Upper lobe of right lung (tissue), 1 donor: ENCODE data around the gene C11orf68. TPM values are rescaled to one million over a fixed set of nuclear protein-coding genes. Genes with fewer than 3 reads are reported as not detected.

Source experiments
- ATAC-seq: fragments of 200-7000 bp; cut with Tn5 transposase; one replicate; pipeline ENCODE4 v1.9.1; 2020; ENCODE audit warnings: mild to moderate bottlenecking, moderate library complexity
- DNase-seq: peaks from one replicate; pipeline ENCODE4 v3.0.0-alpha.2; 2020
- H3K27ac ChIP-seq: fragments of 200-600 bp; one replicate; pipeline ENCODE4 v1.8.0; 2022
- H3K27me3 ChIP-seq: fragments of 200-600 bp; one replicate; pipeline ENCODE4 v1.8.0; 2022; ENCODE audit warnings: mild to moderate bottlenecking
- H3K36me3 ChIP-seq: fragments of 200-600 bp; one replicate; pipeline ENCODE4 v1.8.0; 2022
- H3K4me1 ChIP-seq: fragments of 200-600 bp; one replicate; pipeline ENCODE4 v1.8.0; 2022
- H3K4me3 ChIP-seq: fragments of 200-600 bp; one replicate; pipeline ENCODE4 v1.8.0; 2022; ENCODE audit warnings: mild to moderate bottlenecking
- H3K9me3 ChIP-seq: fragments of 200-600 bp; one replicate; pipeline ENCODE4 v1.8.0; 2022
- intact Hi-C: fragments of 100-400 bp; cut with DNase I; formaldehyde crosslinking; loops from one replicate; pipeline ENCODE4 v1.11.0; 2022
- total RNA-seq: library from RNA; stranded (reverse); fragmentation: NEBNext Ultra II Directional; extraction: Animal tissue kit (Norgen Biotek cat#: 25700); gene quantifications from one replicate; pipeline ENCODE4 v1.2.1, GENCODE V29; 2021
- TF ChIP-seq, protein P1 (sequence below): fragments of 200-600 bp; IDR thresholded peaks from one replicate; pipeline ENCODE4 v1.8.0; 2022; ENCODE audit warnings: antibody characterized with exemption
- donor health status: DM: no; HTN: yes; CAD: no; lungs with severe emphysema.

C11orf68 gene
- total RNA-seq, 1 donor from 2014 or later = 34.7 TPM

DNA sequence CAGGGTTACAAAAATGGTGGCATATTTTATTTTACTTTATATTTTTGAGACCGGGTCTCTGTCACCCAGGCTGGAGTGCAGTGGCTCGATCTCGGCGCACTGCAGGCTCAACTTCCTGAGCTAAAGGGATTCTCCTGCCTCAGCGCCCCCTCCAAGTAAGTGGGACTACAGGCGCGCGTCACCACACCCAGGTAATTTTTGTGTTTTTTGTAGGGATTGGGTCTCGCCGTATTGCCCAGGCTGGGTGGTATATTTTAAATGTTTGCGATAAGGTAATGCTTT, 18.0 kb downstream of the C11orf68 start:
- Histone ChIP-seq H3K36me3 (no peaks in the 10 kb centered on the region), H3K4me1 (peaks cover 18% of the 10 kb centered on the region), H3K9me3 (no peaks in the 10 kb centered on the region), H3K27me3 (no peaks in the 10 kb centered on the region), H3K4me3 (peak overlapping the region; percentile 65), H3K27ac (peak overlapping the region; percentile 42)
- intact Hi-C loops = no loop called here
- TF ChIP-seq, protein P1, sequence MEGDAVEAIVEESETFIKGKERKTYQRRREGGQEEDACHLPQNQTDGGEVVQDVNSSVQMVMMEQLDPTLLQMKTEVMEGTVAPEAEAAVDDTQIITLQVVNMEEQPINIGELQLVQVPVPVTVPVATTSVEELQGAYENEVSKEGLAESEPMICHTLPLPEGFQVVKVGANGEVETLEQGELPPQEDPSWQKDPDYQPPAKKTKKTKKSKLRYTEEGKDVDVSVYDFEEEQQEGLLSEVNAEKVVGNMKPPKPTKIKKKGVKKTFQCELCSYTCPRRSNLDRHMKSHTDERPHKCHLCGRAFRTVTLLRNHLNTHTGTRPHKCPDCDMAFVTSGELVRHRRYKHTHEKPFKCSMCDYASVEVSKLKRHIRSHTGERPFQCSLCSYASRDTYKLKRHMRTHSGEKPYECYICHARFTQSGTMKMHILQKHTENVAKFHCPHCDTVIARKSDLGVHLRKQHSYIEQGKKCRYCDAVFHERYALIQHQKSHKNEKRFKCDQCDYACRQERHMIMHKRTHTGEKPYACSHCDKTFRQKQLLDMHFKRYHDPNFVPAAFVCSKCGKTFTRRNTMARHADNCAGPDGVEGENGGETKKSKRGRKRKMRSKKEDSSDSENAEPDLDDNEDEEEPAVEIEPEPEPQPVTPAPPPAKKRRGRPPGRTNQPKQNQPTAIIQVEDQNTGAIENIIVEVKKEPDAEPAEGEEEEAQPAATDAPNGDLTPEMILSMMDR = no peak
- no peak for DNase-seq
- ATAC-seq = no peak

DNA sequence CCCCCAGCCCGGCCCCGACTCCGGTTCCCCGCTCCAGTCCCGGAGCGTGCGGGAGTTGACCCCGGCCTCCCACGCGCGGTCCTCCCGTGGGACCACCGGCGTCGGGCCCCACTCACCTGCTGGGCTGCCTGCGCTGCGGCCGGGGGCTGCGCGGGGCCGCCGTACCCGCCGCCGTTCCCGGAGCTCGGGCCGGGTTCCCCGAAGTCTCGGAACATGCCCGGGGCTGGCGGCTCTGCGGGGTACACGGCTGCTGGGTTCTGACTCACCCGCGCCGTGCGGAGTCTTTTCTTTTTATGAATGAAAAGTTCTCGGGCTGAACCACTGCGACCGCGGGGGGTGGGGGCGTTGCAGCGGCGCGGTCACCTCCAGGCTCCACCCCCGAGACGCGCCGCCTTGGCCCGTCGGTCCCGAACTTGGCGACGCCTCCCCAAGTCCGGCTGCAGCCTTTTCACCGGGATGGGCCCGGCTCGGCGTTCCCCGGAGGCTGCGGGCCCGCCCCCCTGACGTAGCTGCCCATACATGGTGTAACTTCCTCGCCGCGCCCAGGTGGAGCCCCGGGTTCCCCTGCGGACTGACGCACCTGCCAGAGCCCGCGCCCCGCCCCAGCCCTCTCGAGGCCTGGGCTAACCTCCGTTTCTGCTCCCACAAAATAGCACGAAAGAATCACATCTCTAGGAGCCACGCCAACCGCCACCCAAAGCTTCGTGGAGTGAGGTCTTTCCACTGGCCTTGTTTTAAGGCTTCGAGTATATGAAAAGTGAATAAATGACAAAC, 18.6 kb downstream of the C11orf68 start, which contains the start of gene FOSL1:
TSS of gene FOSL1 (minus strand) at position 264 of the 774 bp plus-strand sequence. CDS start at position 215, 49 bp downstream.
- Histone ChIP-seq H3K4me1 (peaks cover 18% of the 10 kb centered on the region), H3K9me3 (no peaks in the 10 kb centered on the region), H3K27me3 (no peaks in the 10 kb centered on the region), H3K4me3 (peak within 1 kb of the TSS; percentile 65), H3K36me3 (no peaks in the 10 kb centered on the region), H3K27ac (peak within 1 kb of the TSS; percentile 55)
- peak; percentile 95 for ATAC-seq
- intact Hi-C loops = no loop called here
- TF ChIP-seq, protein P1 = peak; percentile 6
- peak; percentile 97 for DNase-seq

DNA sequence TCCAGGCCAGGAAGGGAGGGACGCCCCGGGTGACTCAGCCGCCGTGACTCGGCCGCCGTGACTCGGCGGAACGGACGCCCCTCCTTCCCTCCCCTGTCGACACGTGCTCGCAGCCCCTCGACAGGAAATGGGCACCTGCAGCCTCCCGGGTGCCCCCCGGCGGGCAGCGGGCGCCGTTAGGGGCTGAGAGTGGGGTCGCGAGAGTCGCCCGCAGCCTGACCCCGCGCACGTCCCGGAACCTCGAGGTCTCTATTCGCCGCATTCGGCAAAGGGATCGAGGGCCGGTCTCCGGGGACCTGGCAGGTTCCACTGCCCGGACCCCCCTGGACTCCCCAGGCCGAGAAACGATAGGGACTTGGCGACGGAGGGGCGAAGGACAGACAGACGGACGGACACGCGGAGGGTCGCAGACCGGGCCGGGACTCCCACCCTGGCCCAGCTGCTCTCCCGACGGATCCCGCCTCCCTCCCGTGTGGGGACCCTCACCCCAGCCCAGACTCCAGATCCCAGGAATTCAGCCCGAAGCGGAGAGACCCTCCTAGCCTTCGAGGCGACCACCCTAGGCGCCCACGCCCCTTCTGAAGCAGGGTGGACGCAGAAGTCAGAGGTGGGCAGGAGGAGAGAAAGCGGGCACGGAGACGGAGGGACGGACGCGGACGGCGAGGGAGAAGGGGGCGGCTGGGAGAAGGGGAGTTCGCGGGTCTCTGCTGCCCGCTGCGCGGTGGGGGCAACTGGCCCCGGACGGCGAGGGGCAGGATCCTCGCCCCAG, 19.3 kb downstream of the C11orf68 start:
- Histone ChIP-seq H3K36me3 (no peaks in the 10 kb centered on the region), H3K4me3 (peak overlapping the region; percentile 65), H3K27me3 (no peaks in the 10 kb centered on the region), H3K9me3 (no peaks in the 10 kb centered on the region), H3K27ac (peak overlapping the region; percentile 55), H3K4me1 (peaks cover 18% of the 10 kb centered on the region)
- DNase-seq = peak; percentile 83
- TF ChIP-seq, protein P1 = no peak
- intact Hi-C loops = no loop called here
- ATAC-seq = peak; percentile 53

DNA sequence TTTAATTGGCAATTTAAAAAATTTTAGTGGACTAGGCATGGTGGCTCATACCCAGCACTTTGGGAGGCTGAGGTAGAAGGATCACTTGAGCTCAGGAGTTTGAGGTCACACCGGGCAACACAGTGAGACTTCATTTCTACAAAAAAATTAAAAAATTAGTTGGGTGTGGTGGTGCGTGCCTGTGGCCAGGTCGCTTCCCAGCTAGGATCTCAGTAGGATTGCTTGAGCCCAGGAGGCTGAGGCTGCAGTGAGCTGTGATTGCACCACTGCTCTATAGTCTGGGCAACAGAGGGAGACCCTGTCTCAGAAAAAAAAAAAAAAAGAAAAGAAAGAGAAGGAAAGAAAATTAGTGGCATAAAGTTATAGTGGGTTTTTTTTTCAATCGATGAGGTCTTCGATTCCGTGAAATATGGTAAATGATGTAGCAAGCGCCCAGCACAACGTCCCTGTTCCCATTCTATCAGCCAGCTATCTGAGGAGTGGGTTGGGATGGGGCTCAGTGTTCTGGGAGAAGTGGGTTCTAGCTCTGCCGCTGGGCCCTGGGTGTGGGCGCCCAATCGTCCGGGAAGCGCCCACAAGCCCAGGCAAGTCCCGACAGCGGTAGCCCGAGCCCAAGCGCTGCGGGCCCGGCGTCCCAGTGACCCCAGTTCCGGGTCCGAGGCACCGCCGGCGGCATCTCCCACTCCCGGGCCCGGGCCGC, 20.1 kb downstream of the C11orf68 start:
- ATAC-seq = no peak
- H3K4me1 ChIP-seq = peaks cover 18% of the 10 kb centered on the region
- no peaks in the 10 kb centered on the region for H3K27me3 ChIP-seq
- H3K36me3 ChIP-seq = no peaks in the 10 kb centered on the region
- DNase-seq = no peak
- intact Hi-C loops = no loop called here
- TF ChIP-seq, protein P1 = no peak
- no peaks in the 10 kb centered on the region for H3K9me3 ChIP-seq
- H3K4me3 ChIP-seq = peak overlapping the region; percentile 65
- H3K27ac ChIP-seq = peak overlapping the region; percentile 55

DNA sequence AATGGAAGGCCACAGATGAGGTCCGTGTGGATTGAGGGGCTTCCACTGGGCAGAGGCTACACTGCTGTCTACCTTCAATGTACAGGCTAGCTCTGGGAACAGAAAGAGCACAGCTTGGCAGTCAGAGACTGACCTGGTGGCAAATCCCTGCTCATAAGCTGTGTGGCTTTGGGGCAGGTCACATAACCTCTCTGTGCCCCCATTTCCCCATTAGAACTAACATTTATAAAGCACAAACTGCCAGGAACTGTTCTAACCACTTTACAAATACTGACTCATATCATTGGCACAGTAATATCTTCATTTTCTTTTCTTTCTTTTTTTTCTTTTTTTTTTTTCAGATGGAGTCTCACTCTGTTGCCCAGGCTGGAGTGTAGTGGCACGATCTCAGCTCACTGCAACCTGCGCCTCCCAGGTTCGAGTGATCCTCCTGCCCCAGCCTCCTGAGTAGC, 21.8 kb downstream of the C11orf68 start:
- no peaks in the 10 kb centered on the region for H3K9me3 ChIP-seq
- no peaks in the 10 kb centered on the region for H3K27me3 ChIP-seq
- DNase-seq (no peak), ATAC-seq (no peak)
- intact Hi-C loops = no loop called here
- no peak overlapping the region for H3K4me3 ChIP-seq
- H3K36me3 ChIP-seq = no peaks in the 10 kb centered on the region
- no peak overlapping the region for H3K27ac ChIP-seq
- TF ChIP-seq, protein P1 = no peak
- peaks cover 35% of the 10 kb centered on the region for H3K4me1 ChIP-seq
